Measurements from ENCODE around the gene MT2A. TPM values are rescaled to one million over a fixed set of nuclear protein-coding genes. Genes with fewer than 3 reads are reported as not detected.

The MT2A gene
- total and polyA plus RNA-seq, 7 donors, result 37.5 to 968 (median 161) TPM

- peak overlapping the region in 2 of 4 donors; percentile 44 to 50 for H3K4me3 ChIP-seq
- H3K27me3 ChIP-seq, result peaks cover 5 to 68% (median 30%) of the 10 kb centered on the region in 3 donors
- peaks cover 0 to 24% (median 16%) of the 10 kb centered on the region in 4 donors for H3K4me1 ChIP-seq
- H3K27ac ChIP-seq, result peak overlapping the region in 1 of 4 donors; percentile 49
- no peaks in the 10 kb centered on the region for H3K36me3 ChIP-seq
- DNase-seq, result no peak
- no peaks in the 10 kb centered on the region for H3K9me3 ChIP-seq
- 16 to 29% methylated on average over 10 of the region's 10 CpGs for WGBS, 2 donors
- no peak for TF ChIP-seq POLR2AphosphoS5 (IDR thresholded peaks at IDR 0.05)
- no peak for TF ChIP-seq EP300 (IDR thresholded peaks at IDR 0.05)
- TF ChIP-seq CTCF (IDR thresholded peaks at IDR 0.05), result no peak
- no peak for TF ChIP-seq POLR2A (IDR thresholded peaks at IDR 0.05)
- intact Hi-C loops (cut with DNase I), result no loop called here
Observed at GRCh38 chr16:56658327-56658875, 50.0 kb downstream of the MT2A start.

Other genes with a start within 250 kb of the MT2A start
- gene AMFR, start 183.0 kb upstream of the MT2A start, total RNA-seq, result 100 to 1,000 TPM; 111 to 201 (median 149) TPM
- 10 to 100 TPM; 22.4 to 60.0 (median 24.6) TPM for gene AMFR, start 183.0 kb upstream of the MT2A start, polyA plus RNA-seq
- 10 to 100 TPM; 40.4 to 51.7 (median 45.5) TPM for gene NUDT21, start 157.3 kb upstream of the MT2A start, total RNA-seq
- 10 to 100 TPM; 33.0 to 47.3 (median 33.8) TPM for gene NUDT21, start 157.3 kb upstream of the MT2A start, polyA plus RNA-seq
- 10 to 100 TPM; 13.6 to 34.1 (median 19.7) TPM for gene OGFOD1, start 157.0 kb upstream of the MT2A start, total RNA-seq
- gene OGFOD1, start 157.0 kb upstream of the MT2A start, polyA plus RNA-seq, result 10 to 100 TPM in 1 of 3 donors, 1 to 10 TPM in 2; 6.6 to 15.8 (median 9.0) TPM
- gene BBS2, start 88.6 kb upstream of the MT2A start, total RNA-seq, result 10 to 100 TPM; 40.8 to 74.2 (median 48.0) TPM
- 10 to 100 TPM; 13.2 to 33.6 (median 25.7) TPM for gene BBS2, start 88.6 kb upstream of the MT2A start, polyA plus RNA-seq
- gene MT4, start 43.5 kb upstream of the MT2A start, total RNA-seq, result not detected
- gene MT4, start 43.5 kb upstream of the MT2A start, polyA plus RNA-seq, result not detected
- 1 to 10 TPM in 2 of 4 donors, not detected in 2; 4.3 to 9.6 TPM for gene MT3, start 19.1 kb upstream of the MT2A start, total RNA-seq
- gene MT3, start 19.1 kb upstream of the MT2A start, polyA plus RNA-seq, result 1 to 10 TPM; 3.5 to 6.0 (median 4.0) TPM
- gene MT1E, start 17.2 kb downstream of the MT2A start, total RNA-seq, result 100 to 1,000 TPM in 2 of 4 donors, 10 to 100 TPM in 2; 96.9 to 295 (median 136) TPM
- gene MT1E, start 17.2 kb downstream of the MT2A start, polyA plus RNA-seq, result 100 to 1,000 TPM in 2 of 3 donors, 10 to 100 TPM in 1; 82.0 to 813 (median 358) TPM
- gene MT1M, start 24.1 kb downstream of the MT2A start, total RNA-seq, result 10 to 100 TPM in 2 of 4 donors, 1 to 10 TPM in 2; 3.9 to 40.7 (median 11.0) TPM
- gene MT1M, start 24.1 kb downstream of the MT2A start, polyA plus RNA-seq, result 100 to 1,000 TPM in 1 of 3 donors, 10 to 100 TPM in 2; 12.5 to 106 (median 43.7) TPM
- 10 to 100 TPM in 2 of 4 donors, not detected in 2; 30.3 to 34.1 TPM for gene MT1A, start 30.1 kb downstream of the MT2A start, total RNA-seq
- 10 to 100 TPM; 13.9 to 63.4 (median 29.4) TPM for gene MT1A, start 30.1 kb downstream of the MT2A start, polyA plus RNA-seq
- not detected for gene MT1B, start 43.3 kb downstream of the MT2A start, total RNA-seq
- gene MT1B, start 43.3 kb downstream of the MT2A start, polyA plus RNA-seq, result not detected
- gene MT1F, start 49.4 kb downstream of the MT2A start, total RNA-seq, result 1 to 10 TPM in 3 of 4 donors, under 1 TPM in 1; 0.71 to 3.1 (median 2.6) TPM
- 100 to 1,000 TPM in 1 of 3 donors, 10 to 100 TPM in 1, 1 to 10 TPM in 1; 7.1 to 117 (median 48.1) TPM for gene MT1F, start 49.4 kb downstream of the MT2A start, polyA plus RNA-seq
- 10 to 100 TPM in 2 of 4 donors, 1 to 10 TPM in 2; 2.0 to 12.9 (median 7.8) TPM for gene MT1G, start 59.5 kb downstream of the MT2A start, total RNA-seq
- 1,000 to 10,000 TPM in 1 of 3 donors, 100 to 1,000 TPM in 1, 10 to 100 TPM in 1; 47.9 to 2,487 (median 601) TPM for gene MT1G, start 59.5 kb downstream of the MT2A start, polyA plus RNA-seq
- not detected for gene MT1H, start 61.2 kb downstream of the MT2A start, total RNA-seq
- gene MT1H, start 61.2 kb downstream of the MT2A start, polyA plus RNA-seq, result 100 to 1,000 TPM in 2 of 3 donors, 1 to 10 TPM in 1; 2.0 to 581 (median 133) TPM
- 1,000 to 10,000 TPM in 1 of 4 donors, 100 to 1,000 TPM in 2, 10 to 100 TPM in 1; 90.3 to 1,592 (median 363) TPM for gene MT1X, start 73.9 kb downstream of the MT2A start, total RNA-seq
- gene MT1X, start 73.9 kb downstream of the MT2A start, polyA plus RNA-seq, result 100 to 1,000 TPM; 206 to 513 (median 470) TPM
- 10 to 100 TPM; 20.2 to 35.5 (median 22.2) TPM for gene NUP93, start 121.5 kb downstream of the MT2A start, total RNA-seq
- 10 to 100 TPM; 13.8 to 35.8 (median 18.3) TPM for gene NUP93, start 121.5 kb downstream of the MT2A start, polyA plus RNA-seq

All from sigmoid colon (tissue), 7 donors.